Spleen (tissue), 11 donors: ENCODE data around the gene SPTBN2. TPM values are rescaled to one million over a fixed set of nuclear protein-coding genes. Genes with fewer than 3 reads are reported as not detected.
A peak's percentile ranks its signal among the peaks of the same experiment; 100 is the strongest.

Source experiments
- DNase-seq: peaks from one replicate; pipeline ENCODE4 v3.0.0-alpha.2; 2020
- H3K27ac ChIP-seq, 8 donors: fragments of 200-600 bp; sonication (generic) in 7 of 8; 1 replicate in 4 of 8; 2 replicates in 4 of 8; pipeline versions ENCODE4 v1.5.0 to v1.8.0; 2016 to 2021; ENCODE audit warnings: inconsistent platforms in 4 of 8, mild to moderate bottlenecking in 4 of 8, moderate library complexity in 1 of 8
- H3K27me3 ChIP-seq, 7 donors: fragments of 200-600 bp; sonication (generic) in 6 of 7; replicated peaks in 1 of 7; 1 replicate in 4 of 7; 2 replicates in 3 of 7; pipeline versions ENCODE4 v1.5.0 to v1.8.0; 2016 to 2021; ENCODE audit warnings: inconsistent platforms in 3 of 7, mild to moderate bottlenecking in 1 of 7
- H3K36me3 ChIP-seq, 6 donors: fragments of 200-600 bp; sonication (generic) in 5 of 6; 1 replicate in 4 of 6; 2 replicates in 2 of 6; pipeline versions ENCODE4 v1.5.0 to v1.8.0; 2016 to 2021; ENCODE audit warnings: inconsistent platforms in 2 of 6
- H3K4me1 ChIP-seq, 6 donors: fragments of 200-600 bp; sonication (generic) in 5 of 6; 1 replicate in 3 of 6; 2 replicates in 3 of 6; pipeline versions ENCODE4 v1.5.0 to v1.8.0; 2016 to 2021; ENCODE audit warnings: inconsistent platforms in 3 of 6
- H3K4me3 ChIP-seq, 8 donors: fragments of 200-600 bp; sonication (generic) in 7 of 8; 1 replicate in 4 of 8; 2 replicates in 4 of 8; pipeline versions ENCODE4 v1.5.0 to v1.8.0; 2016 to 2021; ENCODE audit warnings: inconsistent platforms in 4 of 8, mild to moderate bottlenecking in 4 of 8, moderate library complexity in 2 of 8
- H3K9me3 ChIP-seq, 8 donors: fragments of 200-600 bp; sonication (generic) in 7 of 8; 1 replicate in 4 of 8; 2 replicates in 4 of 8; pipeline versions ENCODE4 v1.5.0 to v1.8.0; 2016 to 2021; ENCODE audit warnings: inconsistent platforms in 4 of 8
- CTCF ChIP-seq, 11 experiments: fragments of 200-600 bp in 7 of 11; fragments of 450-650 bp in 4 of 11; sonication (generic) in 4 of 11; IDR thresholded peaks in 8 of 11; conservative IDR thresholded peaks in 3 of 11; 1 replicate in 7 of 11; 2 replicates in 4 of 11; pipeline versions ENCODE4 v1.4.0 to v1.8.0; 2016 to 2021; ENCODE audit warnings: antibody characterized with exemption in 11 of 11, inconsistent platforms in 4 of 11, mild to moderate bottlenecking in 1 of 11
- POLR2A ChIP-seq, 3 donors: fragments of 450-650 bp; IDR thresholded peaks; one replicate each; pipeline ENCODE4 v1.5.1; 2017; ENCODE audit warnings: antibody characterized with exemption in 3 of 3, mild to moderate bottlenecking in 1 of 3
- POLR2AphosphoS5 ChIP-seq, 3 donors: sonication (generic); formaldehyde crosslinking; IDR thresholded peaks; one replicate each; pipeline ENCODE4 v1.5.1; 2017; ENCODE audit warnings: antibody characterized with exemption in 3 of 3
- WGBS, 5 donors: extraction: QIAGEN DNeasy Blood & Tissue Kit in 3 of 5; methylation state at CpG; one replicate each; pipeline versions ENCODE4 v1.1.5 to v1.1.7; 2013 to 2018; 5-methylcytosine and 5-hydroxymethylcytosine counted together
- intact Hi-C: fragments of 100-400 bp; cut with DNase I; formaldehyde crosslinking; loops from one replicate; pipeline ENCODE4 v1.15.0; 2023; ENCODE audit warnings: low total_unique reads
- polyA plus RNA-seq, 3 donors: library from polyadenylated mRNA; stranded (reverse); fragments of 200-250 nt; gene quantifications; one replicate each; pipeline ENCODE4 v1.2.1, GENCODE V29; 2013
- total RNA-seq, 7 donors: library from RNA; depleted of rRNA in 3 of 7; stranded (reverse); fragments of >200 nt in 3 of 7; fragmentation: NEBNext Ultra II Directional in 4 of 7; extraction: Animal tissue kit (Norgen Biotek cat#: 25700) in 4 of 7; gene quantifications; one replicate each; pipeline versions ENCODE4 v1.1.0 to v1.2.1, GENCODE V29; 2016 to 2021
- donor health status: healthy with polysubstance abuse.
- donor health status: DM: no; HTN: no; CAD: no; lungs with moderate emphysema.
- donor health status: DM: no; HTN: no; CAD: no.
- donor health status: Bipolar disorder and iron deficiency.
- donor health status: healthy.
- donor health status: DM: no; HTN: no; CAD: no.
- donor health status: DM: yes; HTN: yes; CAD: no.

Gene SPTBN2
- total and polyA plus RNA-seq, 10 donors: 0.61 to 5.1 (median 3.7) TPM

GRCh38 chr11:66686801-66687750 is 41.9 kb downstream of the SPTBN2 start:
- Histone ChIP-seq H3K27ac (no peak overlapping the region), H3K36me3 (no peaks in the 10 kb centered on the region), H3K27me3 (no peaks in the 10 kb centered on the region), H3K4me1 (peaks cover 0 to 15% (median 0%) of the 10 kb centered on the region in 6 donors), H3K4me3 (no peak overlapping the region), H3K9me3 (no peaks in the 10 kb centered on the region)
- no peak for TF ChIP-seq CTCF (IDR thresholded peaks at IDR 0.05 in 8 of 11, conservative IDR thresholded peaks at IDR 0.05 in 3 of 11)
- TF ChIP-seq POLR2AphosphoS5 (IDR thresholded peaks at IDR 0.05): no peak
- TF ChIP-seq POLR2A (IDR thresholded peaks at IDR 0.05): no peak
- WGBS, 5 donors: 92 to 97% (median 94%) methylated on average over 25 to 33 of the region's 33 CpGs
- intact Hi-C loops: no loop called here
- DNase-seq: peak; percentile 57

GRCh38 chr11:66686100-66686785 is 42.8 kb downstream of the SPTBN2 start:
- no peak overlapping the region for H3K4me3 ChIP-seq
- H3K36me3 ChIP-seq: no peaks in the 10 kb centered on the region
- H3K27ac ChIP-seq: peak overlapping the region in 2 of 8 donors; percentile 9 to 44
- intact Hi-C loops: no loop called here
- H3K9me3 ChIP-seq: no peaks in the 10 kb centered on the region
- DNase-seq: peak; percentile 36
- 78 to 89% (median 82%) methylated on average over 15 of the region's 15 CpGs for WGBS, 5 donors
- no peaks in the 10 kb centered on the region for H3K27me3 ChIP-seq
- TF ChIP-seq POLR2A (IDR thresholded peaks at IDR 0.05) (no peak), POLR2AphosphoS5 (IDR thresholded peaks at IDR 0.05) (no peak), CTCF (IDR thresholded peaks at IDR 0.05 in 8 of 11, conservative IDR thresholded peaks at IDR 0.05 in 3 of 11) (no peak)
- peaks cover 0 to 15% (median 0%) of the 10 kb centered on the region in 6 donors for H3K4me1 ChIP-seq

GRCh38 chr11:66685276-66686099 is 43.5 kb downstream of the SPTBN2 start:
- Histone ChIP-seq H3K9me3 (no peaks in the 10 kb centered on the region), H3K4me1 (peaks cover 0 to 15% (median 0%) of the 10 kb centered on the region in 6 donors), H3K27ac (peak overlapping the region in 2 of 8 donors; percentile 9 to 44), H3K36me3 (no peaks in the 10 kb centered on the region), H3K27me3 (no peaks in the 10 kb centered on the region), H3K4me3 (no peak overlapping the region)
- WGBS, 5 donors: 68 to 81% (median 77%) methylated on average over 27 of the region's 27 CpGs
- TF ChIP-seq POLR2AphosphoS5 (IDR thresholded peaks at IDR 0.05) (peak in 1 of 3 donors; percentile 41), CTCF (IDR thresholded peaks at IDR 0.05 in 8 of 11, conservative IDR thresholded peaks at IDR 0.05 in 3 of 11) (no peak), POLR2A (IDR thresholded peaks at IDR 0.05) (no peak)
- peak; percentile 71 for DNase-seq
- intact Hi-C loops: no loop called here
